DOHH2 (cell line): Measurements from ENCODE around the gene SCRG1.
A peak's percentile ranks its signal among the peaks of the same experiment; 100 is the strongest.

Experiments
- H3F3A ChIP-seq: fragments of 200-600 bp; sonication (generic), shearing (Covaris generic); 2 replicates; pipeline ENCODE4 v1.6.0; 2016; ENCODE audit warnings: antibody characterized with exemption, mild to moderate bottlenecking; ENCODE audit not compliant: control insufficient read depth, insufficient read depth
- H3K27ac ChIP-seq: fragments of 200-600 bp; sonication (generic); 2 replicates; pipeline ENCODE4 v1.5.1; 2014; ENCODE audit warnings: low read depth, mild to moderate bottlenecking, low read length, moderate library complexity
- H3K27me3 ChIP-seq: fragments of 200-600 bp; sonication (generic); 2 replicates; pipeline ENCODE4 v1.6.1; 2014; ENCODE audit warnings: mild to moderate bottlenecking, low read length, mixed read lengths; ENCODE audit not compliant: control insufficient read depth
- H3K36me3 ChIP-seq: fragments of 200-600 bp; sonication (generic); 2 replicates; pipeline ENCODE4 v1.6.1; 2014; ENCODE audit warnings: mild to moderate bottlenecking, low read length, moderate library complexity, mixed read lengths; ENCODE audit not compliant: control insufficient read depth
- H3K4me1 ChIP-seq: fragments of 200-600 bp; sonication (generic); 2 replicates; pipeline ENCODE4 v1.6.1; 2014; ENCODE audit warnings: mild to moderate bottlenecking, low read length, mixed read lengths; ENCODE audit not compliant: control insufficient read depth
- H3K4me2 ChIP-seq: fragments of 200-600 bp; sonication (generic); 2 replicates; pipeline ENCODE4 v1.6.0; 2014; ENCODE audit warnings: mild to moderate bottlenecking, low read length, moderate library complexity
- H3K4me3 ChIP-seq: fragments of 200-600 bp; sonication (generic); 2 replicates; pipeline ENCODE4 v1.5.1; 2014; ENCODE audit warnings: mild to moderate bottlenecking, low read length, mixed read lengths
- H3K79me2 ChIP-seq: fragments of 200-600 bp; sonication (generic); 2 replicates; pipeline ENCODE4 v1.6.1; 2014; ENCODE audit warnings: mild to moderate bottlenecking, low read length, mixed read lengths; ENCODE audit not compliant: control insufficient read depth
- H3K9me2 ChIP-seq: fragments of 200-600 bp; sonication (generic); replicated peaks from 2 replicates; pipeline ENCODE4 v1.6.1; 2014; ENCODE audit warnings: mild to moderate bottlenecking, low read length, mixed read lengths; ENCODE audit not compliant: control insufficient read depth
- H3K9me3 ChIP-seq: fragments of 200-600 bp; sonication (generic); 2 replicates; pipeline ENCODE4 v1.6.1; 2014; ENCODE audit warnings: antibody characterized with exemption, low read length, mixed read lengths; ENCODE audit not compliant: control insufficient read depth, insufficient read depth
- H4K20me1 ChIP-seq: fragments of 200-600 bp; sonication (generic); 2 replicates; pipeline ENCODE4 v1.6.0; 2014; ENCODE audit warnings: low read depth, mild to moderate bottlenecking, antibody characterized with exemption, low read length, moderate library complexity; ENCODE audit not compliant: control insufficient read depth, insufficient read depth
- EZH2phosphoT487 ChIP-seq: fragments of 200-600 bp; sonication (generic); IDR thresholded peaks from 2 replicates; pipeline ENCODE4 v1.6.1; 2017; ENCODE audit warnings: borderline replicate concordance, mild to moderate bottlenecking, antibody characterized with exemption, low read length, moderate library complexity, mixed read lengths
- TF ChIP-seq, protein P1 (sequence below): fragments of 200-600 bp; sonication (generic); IDR thresholded peaks from one replicate; pipeline ENCODE4 v1.5.1; 2014; ENCODE audit warnings: antibody characterized with exemption, mild to moderate bottlenecking, low read depth, low read length; ENCODE audit not compliant: poor library complexity, severe bottlenecking

Gene SCRG1

GRCh38 chr4:173365359-173365996, 33.4 kb downstream of the SCRG1 start:
- Histone ChIP-seq H3K79me2 (peaks cover 7% of the 10 kb centered on the region; the same call in 1 of the 2 replicates), H3K4me3 (no peak overlapping the region)

GRCh38 chr4:173362666-173363065, 36.2 kb downstream of the SCRG1 start:
- peaks cover 3% of the 10 kb centered on the region; the same call in 1 of the 2 replicates for H3K79me2 ChIP-seq
- no peak overlapping the region for H3K4me2 ChIP-seq
- H3K27ac ChIP-seq: no peak overlapping the region
- peaks cover 20% of the 10 kb centered on the region for H3K4me1 ChIP-seq
- no peaks in the 10 kb centered on the region for H3K9me2 ChIP-seq
- no peak overlapping the region for H3K4me3 ChIP-seq
- no peaks in the 10 kb centered on the region for H3K36me3 ChIP-seq
- no peaks in the 10 kb centered on the region for H3K27me3 ChIP-seq
- TF ChIP-seq, protein P1, sequence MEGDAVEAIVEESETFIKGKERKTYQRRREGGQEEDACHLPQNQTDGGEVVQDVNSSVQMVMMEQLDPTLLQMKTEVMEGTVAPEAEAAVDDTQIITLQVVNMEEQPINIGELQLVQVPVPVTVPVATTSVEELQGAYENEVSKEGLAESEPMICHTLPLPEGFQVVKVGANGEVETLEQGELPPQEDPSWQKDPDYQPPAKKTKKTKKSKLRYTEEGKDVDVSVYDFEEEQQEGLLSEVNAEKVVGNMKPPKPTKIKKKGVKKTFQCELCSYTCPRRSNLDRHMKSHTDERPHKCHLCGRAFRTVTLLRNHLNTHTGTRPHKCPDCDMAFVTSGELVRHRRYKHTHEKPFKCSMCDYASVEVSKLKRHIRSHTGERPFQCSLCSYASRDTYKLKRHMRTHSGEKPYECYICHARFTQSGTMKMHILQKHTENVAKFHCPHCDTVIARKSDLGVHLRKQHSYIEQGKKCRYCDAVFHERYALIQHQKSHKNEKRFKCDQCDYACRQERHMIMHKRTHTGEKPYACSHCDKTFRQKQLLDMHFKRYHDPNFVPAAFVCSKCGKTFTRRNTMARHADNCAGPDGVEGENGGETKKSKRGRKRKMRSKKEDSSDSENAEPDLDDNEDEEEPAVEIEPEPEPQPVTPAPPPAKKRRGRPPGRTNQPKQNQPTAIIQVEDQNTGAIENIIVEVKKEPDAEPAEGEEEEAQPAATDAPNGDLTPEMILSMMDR: no peak
- H3K9me3 ChIP-seq: no peaks in the 10 kb centered on the region
- no peaks in the 10 kb centered on the region for H4K20me1 ChIP-seq
- peaks cover 2% of the 10 kb centered on the region; the same call in 1 of the 2 replicates for H3F3A ChIP-seq

More at GRCh38 chr4:173365359-173365996, 33.4 kb downstream of the SCRG1 start:
- TF ChIP-seq EZH2phosphoT487: no peak
- TF ChIP-seq, protein P1: no peak
- Histone ChIP-seq H4K20me1 (no peaks in the 10 kb centered on the region), H3K4me2 (no peak overlapping the region), H3K9me2 (no peaks in the 10 kb centered on the region), H3K36me3 (no peaks in the 10 kb centered on the region; the same call in 1 of the 2 replicates), H3F3A (peaks cover 9% of the 10 kb centered on the region), H3K4me1 (peaks cover 30% of the 10 kb centered on the region), H3K27ac (no peak overlapping the region), H3K27me3 (no peaks in the 10 kb centered on the region), H3K9me3 (no peaks in the 10 kb centered on the region)

- Histone ChIP-seq H3K79me2 (no peaks in the 10 kb centered on the region), H3K4me2 (no peak overlapping the region), H3K27ac (no peak overlapping the region), H3K36me3 (no peaks in the 10 kb centered on the region), H4K20me1 (no peaks in the 10 kb centered on the region), H3K9me2 (no peaks in the 10 kb centered on the region), H3K27me3 (0 out of 2 replicates have a peak, but pooled peaks cover 2% of the 10 kb centered on the region), H3K4me3 (no peak overlapping the region), H3K9me3 (no peaks in the 10 kb centered on the region), H3K4me1 (peaks cover 12% of the 10 kb centered on the region), H3F3A (no peaks in the 10 kb centered on the region)
- TF ChIP-seq EZH2phosphoT487: no peak
- TF ChIP-seq, protein P1: peak; percentile 39
These were observed 38.2 kb downstream of the SCRG1 start for GRCh38 chr4:173360587-173361221.
